Spinal cord (tissue), 10 donors: ENCODE data around the gene DENND5A. TPM values are rescaled to one million over a fixed set of nuclear protein-coding genes. Genes with fewer than 3 reads are reported as not detected.

Source experiments
- DNase-seq, 6 donors: peaks; one replicate each; pipeline versions ENCODE4 v3.0.0 to v3.0.0-alpha.2; 2013 to 2015; ENCODE audit warnings: low spot score in 6 of 6, low read depth in 4 of 6
- H3K27ac ChIP-seq: one replicate; pipeline ENCODE4 v1.5.1; 2013; ENCODE audit warnings: low read depth, low read length, control low read depth
- H3K27me3 ChIP-seq: one replicate; pipeline ENCODE4 v1.6.1; 2013; ENCODE audit warnings: low read length; ENCODE audit not compliant: control insufficient read depth, insufficient read depth
- H3K36me3 ChIP-seq: one replicate; pipeline ENCODE4 v1.6.1; 2013; ENCODE audit warnings: low read length; ENCODE audit not compliant: control insufficient read depth, insufficient read depth
- H3K4me1 ChIP-seq: one replicate; pipeline ENCODE4 v1.6.1; 2013; ENCODE audit warnings: low read length; ENCODE audit not compliant: control insufficient read depth, insufficient read depth
- H3K4me3 ChIP-seq: one replicate; pipeline ENCODE4 v1.5.1; 2013; ENCODE audit warnings: low read depth, low read length, control low read depth
- H3K9me3 ChIP-seq: one replicate; pipeline ENCODE4 v1.6.1; 2013; ENCODE audit warnings: low read length; ENCODE audit not compliant: control insufficient read depth, insufficient read depth
- WGBS: methylation state at CpG from one replicate; pipeline ENCODE4 v1.1.5; 2013; ENCODE audit warnings: missing lambda C conversion rate; ENCODE audit not compliant: insufficient coverage; 5-methylcytosine and 5-hydroxymethylcytosine counted together
- polyA plus RNA-seq, 2 donors: library from polyadenylated mRNA; unstranded; fragments of 120-200 nt; gene quantifications; one replicate each; pipeline ENCODE4 v1.2.1, GENCODE V29; 2013; ENCODE audit not compliant: insufficient read length in 2 of 2
- total RNA-seq, 2 donors: library from RNA; depleted of rRNA in 1 of 2; stranded (reverse); fragments of 120-200 nt in 1 of 2; fragments of >200 nt in 1 of 2; gene quantifications; one replicate each; pipeline versions ENCODE4 v1.2.3 to v1.2.4, GENCODE V29; 2013 to 2014
- donor health status: healthy.

The DENND5A gene
- total and polyA plus RNA-seq, 4 donors: 179 to 285 (median 183) TPM

GRCh38 chr11:9285850-9286587 is 20.9 kb upstream of the DENND5A start:
- no peak for DNase-seq
- no peak overlapping the region for H3K4me3 ChIP-seq
- H3K27ac ChIP-seq: no peak overlapping the region
- H3K9me3 ChIP-seq: no peaks in the 10 kb centered on the region
- peaks cover 26% of the 10 kb centered on the region for H3K36me3 ChIP-seq
- WGBS: 95% methylated on average over 4 of the region's 14 CpGs
- H3K27me3 ChIP-seq: no peaks in the 10 kb centered on the region
- H3K4me1 ChIP-seq: no peaks in the 10 kb centered on the region

DNA sequence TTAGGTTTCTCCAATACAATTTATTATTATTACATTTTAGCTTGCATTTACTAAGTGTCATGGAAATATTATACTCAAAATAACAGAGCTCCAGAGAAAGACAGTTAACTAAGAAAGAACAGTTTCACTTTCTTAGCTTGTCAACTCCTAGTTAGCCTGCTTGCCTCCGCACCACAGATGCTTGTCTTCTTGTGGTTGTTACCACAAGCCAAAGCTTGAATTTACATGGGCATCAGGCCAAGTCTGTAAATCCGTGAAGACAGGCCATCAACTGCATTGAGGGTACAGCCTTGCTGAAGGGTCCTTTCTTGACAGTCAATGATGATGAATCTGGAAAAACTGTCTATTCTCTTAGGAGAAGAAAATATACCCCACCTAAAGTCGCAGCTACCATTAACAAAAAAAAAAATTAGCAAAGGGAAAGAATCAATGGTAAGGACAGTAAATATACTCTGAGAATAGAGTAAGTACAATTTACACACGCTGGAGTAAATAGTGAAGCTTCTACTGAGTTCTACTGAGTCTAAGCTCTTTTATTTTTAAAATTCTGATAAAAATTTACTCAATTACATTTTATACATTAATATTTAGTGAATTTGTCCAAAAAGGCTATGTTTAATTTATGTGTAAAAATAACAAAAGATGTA is 15.6 kb upstream of the DENND5A start:
- H3K4me1 ChIP-seq: no peaks in the 10 kb centered on the region
- 14% methylated on average over 1 of the region's 4 CpGs for WGBS
- H3K9me3 ChIP-seq: no peaks in the 10 kb centered on the region
- peak in 2 of 6 donors; percentile 45 to 80 for DNase-seq
- H3K27ac ChIP-seq: no peak overlapping the region
- H3K36me3 ChIP-seq: peaks cover 32% of the 10 kb centered on the region
- H3K27me3 ChIP-seq: no peaks in the 10 kb centered on the region
- H3K4me3 ChIP-seq: no peak overlapping the region

- Histone ChIP-seq H3K9me3 (no peaks in the 10 kb centered on the region), H3K36me3 (peaks cover 19% of the 10 kb centered on the region), H3K4me3 (no peak overlapping the region), H3K27me3 (no peaks in the 10 kb centered on the region), H3K27ac (no peak overlapping the region), H3K4me1 (peaks cover 7% of the 10 kb centered on the region)
- no peak for DNase-seq
- WGBS: 72% methylated on average over 8 of the region's 8 CpGs
Observed at GRCh38 chr11:9277176-9277575, 12.0 kb upstream of the DENND5A start.

- peaks cover 7% of the 10 kb centered on the region for H3K4me1 ChIP-seq
- DNase-seq: no peak
- H3K27me3 ChIP-seq: no peaks in the 10 kb centered on the region
- no peaks in the 10 kb centered on the region for H3K9me3 ChIP-seq
- H3K36me3 ChIP-seq: peaks cover 16% of the 10 kb centered on the region
- H3K4me3 ChIP-seq: no peak overlapping the region
- WGBS: 91% methylated on average over 3 of the region's 3 CpGs
- H3K27ac ChIP-seq: no peak overlapping the region
Observed at GRCh38 chr11:9276571-9276970, 11.4 kb upstream of the DENND5A start.

GRCh38 chr11:9274499-9275258 is 9.5 kb upstream of the DENND5A start:
- Histone ChIP-seq H3K4me3 (no peak overlapping the region), H3K27ac (no peak overlapping the region), H3K9me3 (no peaks in the 10 kb centered on the region), H3K4me1 (peaks cover 7% of the 10 kb centered on the region), H3K36me3 (peaks cover 8% of the 10 kb centered on the region), H3K27me3 (no peaks in the 10 kb centered on the region)
- 96% methylated on average over 6 of the region's 8 CpGs for WGBS
- DNase-seq: peak in 2 of 6 donors; percentile 56 to 70

GRCh38 chr11:9273376-9274336 is 8.5 kb upstream of the DENND5A start:
- Histone ChIP-seq H3K36me3 (peaks cover 2% of the 10 kb centered on the region), H3K9me3 (no peaks in the 10 kb centered on the region), H3K4me1 (peaks cover 7% of the 10 kb centered on the region), H3K4me3 (no peak overlapping the region), H3K27ac (no peak overlapping the region), H3K27me3 (no peaks in the 10 kb centered on the region)
- 89% methylated on average over 5 of the region's 15 CpGs for WGBS
- no peak for DNase-seq

- Histone ChIP-seq H3K4me3 (no peak overlapping the region), H3K4me1 (peaks cover 11% of the 10 kb centered on the region), H3K9me3 (no peaks in the 10 kb centered on the region), H3K27me3 (no peaks in the 10 kb centered on the region), H3K27ac (no peak overlapping the region), H3K36me3 (no peaks in the 10 kb centered on the region)
- no peak for DNase-seq
- WGBS: 100% methylated on average over 1 of the region's 2 CpGs
Observed at GRCh38 chr11:9269492-9270013, 4.4 kb upstream of the DENND5A start.

GRCh38 chr11:9267680-9268079 is 2.5 kb upstream of the DENND5A start:
- no peak overlapping the region for H3K4me3 ChIP-seq
- no peak for DNase-seq
- H3K36me3 ChIP-seq: no peaks in the 10 kb centered on the region
- whole genome bisulfite sequencing: 80% methylated on average over 1 of the region's 4 CpGs
- H3K4me1 ChIP-seq: peaks cover 20% of the 10 kb centered on the region
- H3K27me3 ChIP-seq: no peaks in the 10 kb centered on the region
- H3K27ac ChIP-seq: no peak overlapping the region
- H3K9me3 ChIP-seq: no peaks in the 10 kb centered on the region

- Histone ChIP-seq H3K36me3 (no peaks in the 10 kb centered on the region), H3K4me1 (peaks cover 21% of the 10 kb centered on the region), H3K27ac (no peak overlapping the region), H3K9me3 (no peaks in the 10 kb centered on the region), H3K27me3 (no peaks in the 10 kb centered on the region), H3K4me3 (no peak overlapping the region)
- WGBS: 98% methylated on average over 5 of the region's 8 CpGs
- DNase-seq: no peak
Observed at GRCh38 chr11:9266926-9267325, 1.8 kb upstream of the DENND5A start.
